Breast epithelium (tissue), 4 donors: Measurements from ENCODE around the gene NNMT. TPM values are rescaled to one million over a fixed set of nuclear protein-coding genes. Genes with fewer than 3 reads are reported as not detected.
A peak's percentile ranks its signal among the peaks of the same experiment; 100 is the strongest.

Experiments used
- DNase-seq, 2 donors: peaks; one replicate each; pipeline ENCODE4 v3.0.0-alpha.2; 2019; ENCODE audit warnings: low spot score in 2 of 2
- H3K27ac ChIP-seq, 2 donors: fragments of 200-600 bp; sonication (generic) in 1 of 2; one replicate each; pipeline ENCODE4 v1.5.1; 2016 to 2019; ENCODE audit warnings: mild to moderate bottlenecking in 1 of 2
- H3K27me3 ChIP-seq, 2 donors: fragments of 200-600 bp; sonication (generic) in 1 of 2; one replicate each; pipeline versions ENCODE4 v1.5.1 to v1.6.0; 2017 to 2019; ENCODE audit warnings: control low read depth in 1 of 2, mild to moderate bottlenecking in 1 of 2
- H3K36me3 ChIP-seq: fragments of 200-600 bp; one replicate; pipeline ENCODE4 v1.5.1; 2019
- H3K4me1 ChIP-seq, 2 donors: fragments of 200-600 bp; sonication (generic); one replicate each; pipeline ENCODE4 v1.5.1; 2016 to 2019; ENCODE audit warnings: control low read depth in 1 of 2
- H3K4me3 ChIP-seq, 3 donors: fragments of 200-600 bp; sonication (generic); 1 replicate in 2 of 3; 2 replicates in 1 of 3; pipeline ENCODE4 v1.5.1; 2016 to 2019; ENCODE audit warnings: mild to moderate bottlenecking in 3 of 3, moderate library complexity in 2 of 3
- H3K9me3 ChIP-seq, 2 donors: fragments of 200-600 bp; sonication (generic) in 1 of 2; one replicate each; pipeline ENCODE4 v1.5.1; 2016 to 2019; ENCODE audit warnings: control low read depth in 1 of 2
- CTCF ChIP-seq, 3 donors: fragments of 450-650 bp; IDR thresholded peaks; one replicate each; pipeline ENCODE4 v1.5.1; 2016 to 2017; ENCODE audit warnings: antibody characterized with exemption in 3 of 3, mild to moderate bottlenecking in 3 of 3, moderate library complexity in 3 of 3
- POLR2A ChIP-seq: fragments of 450-650 bp; IDR thresholded peaks from one replicate; pipeline ENCODE4 v1.6.1; 2016; ENCODE audit warnings: antibody characterized with exemption, mild to moderate bottlenecking, moderate library complexity
- POLR2AphosphoS5 ChIP-seq, 3 donors: sonication (generic); formaldehyde crosslinking; IDR thresholded peaks; one replicate each; pipeline ENCODE4 v1.6.1; 2017; ENCODE audit warnings: antibody characterized with exemption in 3 of 3
- intact Hi-C: fragments of 100-400 bp; cut with DNase I; formaldehyde crosslinking; loops from one replicate; pipeline ENCODE4 v1.15.1; 2023; ENCODE audit warnings: low total_unique reads
- total RNA-seq, 3 donors: library from RNA; depleted of rRNA; stranded (reverse); fragments of >200 nt; gene quantifications; one replicate each; pipeline ENCODE4 v1.1.0, GENCODE V29; 2016

NNMT gene
- total RNA-seq, 3 donors from 2014 or later: 987 to 2,750 (median 1,078) TPM

- Histone ChIP-seq H3K27me3 (no peaks in the 10 kb centered on the region), H3K9me3 (no peaks in the 10 kb centered on the region), H3K27ac (no peak overlapping the region), H3K36me3 (no peaks in the 10 kb centered on the region), H3K4me1 (peaks cover 0 to 5% of the 10 kb centered on the region in 2 donors), H3K4me3 (no peak overlapping the region)
- no peak for DNase-seq
- intact Hi-C loops: no loop called here
- TF ChIP-seq POLR2A: no peak
Observed at GRCh38 chr11:114278342-114279065, 17.7 kb upstream of the NNMT start.

- Histone ChIP-seq H3K27ac (peak overlapping the region; percentile 58 to 68), H3K36me3 (no peaks in the 10 kb centered on the region), H3K9me3 (no peaks in the 10 kb centered on the region), H3K4me3 (no peak overlapping the region), H3K4me1 (peaks cover 0 to 5% of the 10 kb centered on the region in 2 donors), H3K27me3 (no peaks in the 10 kb centered on the region)
- intact Hi-C loops: no loop called here
- TF ChIP-seq POLR2AphosphoS5 (IDR thresholded peaks at IDR 0.05) (no peak), POLR2A (no peak), CTCF (IDR thresholded peaks at IDR 0.05) (no peak)
- no peak for DNase-seq
Observed at GRCh38 chr11:114279792-114280546, 16.2 kb upstream of the NNMT start.

- H3K27ac ChIP-seq: peak overlapping the region; percentile 58 to 68
- no peaks in the 10 kb centered on the region for H3K27me3 ChIP-seq
- H3K4me3 ChIP-seq: no peak overlapping the region
- no peaks in the 10 kb centered on the region for H3K36me3 ChIP-seq
- DNase-seq: peak in 1 of 2 donors; percentile 47
- peaks cover 0 to 9% of the 10 kb centered on the region in 2 donors for H3K4me1 ChIP-seq
- intact Hi-C loops: no loop called here
- H3K9me3 ChIP-seq: no peaks in the 10 kb centered on the region
- TF ChIP-seq POLR2A: no peak
- peak in 2 of 3 donors; percentile 45 to 76 for TF ChIP-seq CTCF (IDR thresholded peaks at IDR 0.05)
- peak in 2 of 3 donors; percentile 28 to 31 for TF ChIP-seq POLR2AphosphoS5 (IDR thresholded peaks at IDR 0.05)
Observed at GRCh38 chr11:114280696-114281095, 15.5 kb upstream of the NNMT start.

GRCh38 chr11:114281388-114281956 lies 14.7 kb upstream of the NNMT start:
- Histone ChIP-seq H3K4me1 (peaks cover 0 to 9% of the 10 kb centered on the region in 2 donors), H3K9me3 (no peaks in the 10 kb centered on the region), H3K4me3 (no peak overlapping the region), H3K27ac (peak overlapping the region; percentile 58 to 68), H3K27me3 (no peaks in the 10 kb centered on the region), H3K36me3 (no peaks in the 10 kb centered on the region)
- TF ChIP-seq POLR2AphosphoS5 (IDR thresholded peaks at IDR 0.05) (no peak), CTCF (IDR thresholded peaks at IDR 0.05) (no peak), POLR2A (no peak)
- no peak for DNase-seq
- intact Hi-C loops: no loop called here

GRCh38 chr11:114282488-114282887 lies 13.7 kb upstream of the NNMT start:
- intact Hi-C loops: no loop called here
- no peak for TF ChIP-seq POLR2A
- TF ChIP-seq POLR2AphosphoS5 (IDR thresholded peaks at IDR 0.05): no peak
- no peak for TF ChIP-seq CTCF (IDR thresholded peaks at IDR 0.05)
- Histone ChIP-seq H3K27ac (no peak overlapping the region), H3K9me3 (no peaks in the 10 kb centered on the region), H3K4me1 (peaks cover 0 to 9% of the 10 kb centered on the region in 2 donors), H3K27me3 (no peaks in the 10 kb centered on the region), H3K36me3 (no peaks in the 10 kb centered on the region), H3K4me3 (no peak overlapping the region)
- no peak for DNase-seq
